Measurements from ENCODE around the gene NMD3.

The NMD3 gene

GRCh38 chr3:161219495-161219894 lies 1.6 kb upstream of the NMD3 start:
- Histone ChIP-seq H3K9me2 (ENCODE audit: low read depth, low read length) (no peaks in the 10 kb centered on the region), H3K9ac (ENCODE audit: low read length) (no peak overlapping the region), H3K4me3 (ENCODE audit: low read depth, low read length, poor library complexity, severe bottlenecking) (no peak overlapping the region), H3K4me2 (ENCODE audit: low read length) (no peak overlapping the region), H3K9me3 (ENCODE audit: low read length) (no peaks in the 10 kb centered on the region), H3F3A (ENCODE audit: insufficient read depth, low read length) (no peaks in the 10 kb centered on the region), H3K27me3 (ENCODE audit: insufficient read depth, low read length) (no peaks in the 10 kb centered on the region), H3K79me2 (ENCODE audit: insufficient read depth, low read length) (peaks cover 31% of the 10 kb centered on the region), H3K27ac (ENCODE audit: low read depth, low read length, poor library complexity, severe bottlenecking) (no peak overlapping the region), H3K4me1 (ENCODE audit: insufficient read depth, low read length, severe bottlenecking) (peaks cover 28% of the 10 kb centered on the region), H4K20me1 (ENCODE audit: insufficient read depth, low read length) (no peaks in the 10 kb centered on the region; the same call in 1 of the 2 replicates), H2AFZ (ENCODE audit: low read length) (no peak overlapping the region), H3K36me3 (ENCODE audit: insufficient read depth, low read length) (peaks cover 18% of the 10 kb centered on the region)
- no peak for TF ChIP-seq EZH2 (IDR thresholded peaks at IDR 0.05; ENCODE audit: borderline replicate concordance, low read length)
- TF ChIP-seq, protein P1, sequence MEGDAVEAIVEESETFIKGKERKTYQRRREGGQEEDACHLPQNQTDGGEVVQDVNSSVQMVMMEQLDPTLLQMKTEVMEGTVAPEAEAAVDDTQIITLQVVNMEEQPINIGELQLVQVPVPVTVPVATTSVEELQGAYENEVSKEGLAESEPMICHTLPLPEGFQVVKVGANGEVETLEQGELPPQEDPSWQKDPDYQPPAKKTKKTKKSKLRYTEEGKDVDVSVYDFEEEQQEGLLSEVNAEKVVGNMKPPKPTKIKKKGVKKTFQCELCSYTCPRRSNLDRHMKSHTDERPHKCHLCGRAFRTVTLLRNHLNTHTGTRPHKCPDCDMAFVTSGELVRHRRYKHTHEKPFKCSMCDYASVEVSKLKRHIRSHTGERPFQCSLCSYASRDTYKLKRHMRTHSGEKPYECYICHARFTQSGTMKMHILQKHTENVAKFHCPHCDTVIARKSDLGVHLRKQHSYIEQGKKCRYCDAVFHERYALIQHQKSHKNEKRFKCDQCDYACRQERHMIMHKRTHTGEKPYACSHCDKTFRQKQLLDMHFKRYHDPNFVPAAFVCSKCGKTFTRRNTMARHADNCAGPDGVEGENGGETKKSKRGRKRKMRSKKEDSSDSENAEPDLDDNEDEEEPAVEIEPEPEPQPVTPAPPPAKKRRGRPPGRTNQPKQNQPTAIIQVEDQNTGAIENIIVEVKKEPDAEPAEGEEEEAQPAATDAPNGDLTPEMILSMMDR (IDR thresholded peaks at IDR 0.05; ENCODE audit: low read length): no peak

DNA sequence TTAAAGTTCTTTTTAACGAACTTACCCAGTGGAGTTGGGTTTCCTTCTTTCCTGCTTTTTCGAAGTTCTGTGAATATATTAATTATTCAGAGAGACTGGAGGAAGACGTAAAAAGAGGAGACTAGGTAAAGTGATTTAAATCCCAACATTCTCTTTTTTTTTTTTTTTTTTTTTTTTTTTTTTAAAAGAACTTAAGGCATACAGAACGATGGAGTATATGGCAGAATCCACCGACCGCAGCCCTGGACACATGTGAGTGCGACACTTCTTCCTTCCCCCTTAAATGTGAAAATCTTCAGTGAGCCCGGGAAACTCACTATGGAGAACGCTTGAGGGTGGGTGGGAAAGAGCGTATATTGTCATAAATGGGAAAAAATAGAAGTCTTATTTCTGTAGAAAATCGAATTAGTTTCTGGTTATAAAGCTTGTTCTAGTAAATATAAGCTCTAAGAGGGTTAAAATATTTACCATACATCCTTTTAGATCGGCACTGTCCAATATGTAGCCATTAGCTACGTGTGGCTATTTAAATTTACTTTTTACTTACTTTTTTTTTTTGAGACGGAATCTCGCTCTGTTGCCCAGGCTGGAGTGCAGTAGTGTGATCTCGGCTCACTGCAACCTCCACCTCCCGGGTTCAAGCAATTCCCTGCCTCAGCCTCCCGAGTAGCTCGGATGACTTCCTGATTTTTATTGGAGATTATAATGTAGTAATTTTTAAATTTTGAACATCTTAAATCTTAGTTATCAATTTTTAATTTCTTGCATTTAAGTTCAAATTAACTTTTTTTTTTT lies 892 bp downstream of the NMD3 start:
- no peak overlapping the region for H2AFZ ChIP-seq (ENCODE audit: low read length)
- H3K9ac ChIP-seq (ENCODE audit: low read length): peak overlapping the region; percentile 88
- H4K20me1 ChIP-seq (ENCODE audit: insufficient read depth, low read length): no peaks in the 10 kb centered on the region; the same call in 1 of the 2 replicates
- H3K79me2 ChIP-seq (ENCODE audit: insufficient read depth, low read length): peaks cover 37% of the 10 kb centered on the region
- peaks cover 28% of the 10 kb centered on the region for H3K4me1 ChIP-seq (ENCODE audit: insufficient read depth, low read length, severe bottlenecking)
- no peaks in the 10 kb centered on the region for H3F3A ChIP-seq (ENCODE audit: insufficient read depth, low read length)
- peak overlapping the region; percentile 91 for H3K4me2 ChIP-seq (ENCODE audit: low read length)
- H3K27ac ChIP-seq (ENCODE audit: low read depth, low read length, poor library complexity, severe bottlenecking): no peak overlapping the region
- peaks cover 44% of the 10 kb centered on the region for H3K36me3 ChIP-seq (ENCODE audit: insufficient read depth, low read length)
- H3K27me3 ChIP-seq (ENCODE audit: insufficient read depth, low read length): no peaks in the 10 kb centered on the region
- no peaks in the 10 kb centered on the region for H3K9me3 ChIP-seq (ENCODE audit: low read length)
- H3K4me3 ChIP-seq (ENCODE audit: low read depth, low read length, poor library complexity, severe bottlenecking): peak overlapping the region; percentile 89
- H3K9me2 ChIP-seq (ENCODE audit: low read depth, low read length): no peaks in the 10 kb centered on the region
- TF ChIP-seq, protein P1 (IDR thresholded peaks at IDR 0.05; ENCODE audit: low read length): no peak
- no peak for TF ChIP-seq EZH2 (IDR thresholded peaks at IDR 0.05; ENCODE audit: borderline replicate concordance, low read length)

DNA sequence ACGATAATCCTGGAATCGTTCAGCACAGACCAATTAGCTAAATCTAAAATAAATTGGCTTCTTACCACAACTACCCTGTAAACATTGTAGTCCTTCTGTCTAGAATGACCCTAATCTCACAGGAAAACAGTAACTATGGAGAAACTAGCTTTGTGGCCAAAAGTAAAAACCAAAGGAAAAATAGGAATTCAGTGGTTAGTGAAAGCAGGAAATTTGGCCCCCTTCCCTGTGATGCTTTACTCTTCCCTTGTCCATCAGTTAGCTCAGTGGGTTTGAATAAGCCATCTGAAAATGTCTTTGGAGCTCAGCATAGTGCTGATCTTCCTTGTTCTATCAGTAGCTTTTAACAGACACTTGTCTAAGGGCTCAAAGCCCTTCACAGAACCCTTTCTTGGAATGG lies 1.6 kb downstream of the NMD3 start:
- Histone ChIP-seq H3K9me2 (ENCODE audit: low read depth, low read length) (no peaks in the 10 kb centered on the region), H3K9ac (ENCODE audit: low read length) (peak overlapping the region; percentile 88), H4K20me1 (ENCODE audit: insufficient read depth, low read length) (no peaks in the 10 kb centered on the region; the same call in 1 of the 2 replicates), H3F3A (ENCODE audit: insufficient read depth, low read length) (no peaks in the 10 kb centered on the region), H3K36me3 (ENCODE audit: insufficient read depth, low read length) (peaks cover 49% of the 10 kb centered on the region), H3K4me2 (ENCODE audit: low read length) (peak overlapping the region; percentile 91), H3K4me3 (ENCODE audit: low read depth, low read length, poor library complexity, severe bottlenecking) (peak overlapping the region; percentile 89), H3K27ac (ENCODE audit: low read depth, low read length, poor library complexity, severe bottlenecking) (no peak overlapping the region), H3K4me1 (ENCODE audit: insufficient read depth, low read length, severe bottlenecking) (peaks cover 28% of the 10 kb centered on the region), H3K9me3 (ENCODE audit: low read length) (no peaks in the 10 kb centered on the region), H2AFZ (ENCODE audit: low read length) (no peak overlapping the region), H3K79me2 (ENCODE audit: insufficient read depth, low read length) (peaks cover 37% of the 10 kb centered on the region), H3K27me3 (ENCODE audit: insufficient read depth, low read length) (no peaks in the 10 kb centered on the region)
- TF ChIP-seq, protein P1 (IDR thresholded peaks at IDR 0.05; ENCODE audit: low read length): no peak
- TF ChIP-seq EZH2 (IDR thresholded peaks at IDR 0.05; ENCODE audit: borderline replicate concordance, low read length): no peak
